IMR-90 (cell line): ENCODE measurements around the gene KIF21A. TPM values are rescaled to one million over a fixed set of nuclear protein-coding genes. Genes with fewer than 3 reads are reported as not detected.

Source experiments
- ATAC-seq: fragments of 200-7000 bp; cut with Tn5 transposase; 2 replicates; pipeline ENCODE4 v1.9.1; 2020; ENCODE audit warnings: low read depth, mild to moderate bottlenecking, moderate library complexity
- BruUV-seq: library from RNA; stranded (reverse); fragments of 400-500 nt; replicated peaks from 2 replicates; lab custom pipeline; 2021; lab: Mats Ljungman, UMichigan
- CTCF ChIA-PET: fragments of 300-600 bp; formaldehyde crosslinking; extraction: SDS; loops from one replicate; lab custom pipeline; 2021; ENCODE audit warnings: antibody characterized with exemption; lab: Yijun Ruan, JAX
- POLR2A ChIA-PET: fragments of 300-600 bp; sonication (Branson Sonifier 250); formaldehyde crosslinking; loops from one replicate; lab custom pipeline; 2022; ENCODE audit warnings: antibody characterized with exemption; ENCODE audit not compliant: unreplicated experiment; lab: Charles Lee
- DNase-seq: peaks from one replicate; pipeline ENCODE4 v3.0.0; 2013
- H2AFZ ChIP-seq: replicated peaks from 2 replicates; pipeline ENCODE3; 2013; ENCODE audit warnings: low read length, mild to moderate bottlenecking; ENCODE audit not compliant: poor library complexity
- H2AK5ac ChIP-seq: 2 replicates; pipeline ENCODE4 v1.6.1; 2013; ENCODE audit warnings: low read depth, low read length, inconsistent platforms
- H2AK9ac ChIP-seq: replicated peaks from 2 replicates; pipeline ENCODE3; 2013; ENCODE audit warnings: mild to moderate bottlenecking, low read depth, low read length, moderate library complexity; ENCODE audit not compliant: poor library complexity
- H2BK120ac ChIP-seq: 2 replicates; pipeline ENCODE4 v1.6.1; 2013; ENCODE audit warnings: low read depth, low read length, inconsistent platforms
- H2BK15ac ChIP-seq: 3 replicates; pipeline ENCODE4 v1.6.1; 2013; ENCODE audit warnings: low read depth, low read length, inconsistent platforms
- H2BK20ac ChIP-seq: 2 replicates; pipeline ENCODE4 v1.6.1; 2013; ENCODE audit warnings: low read depth, mild to moderate bottlenecking, inconsistent platforms, low read length, moderate library complexity
- H2BK5ac ChIP-seq: 2 replicates; pipeline ENCODE4 v1.6.1; 2013; ENCODE audit warnings: mild to moderate bottlenecking, low read depth, low read length, inconsistent platforms; ENCODE audit not compliant: poor library complexity, severe bottlenecking
- H3K14ac ChIP-seq: replicated peaks from 2 replicates; pipeline ENCODE4 v1.6.1; 2013; ENCODE audit warnings: low read depth, low read length, inconsistent platforms
- H3K18ac ChIP-seq: 2 replicates; pipeline ENCODE4 v1.6.1; 2013; ENCODE audit warnings: low read depth, low read length, control low read depth
- H3K23ac ChIP-seq: 2 replicates; pipeline ENCODE4 v1.6.1; 2013; ENCODE audit warnings: low read depth, low read length, inconsistent platforms
- H3K27ac ChIP-seq: 2 replicates; pipeline ENCODE4 v1.5.1; 2013; ENCODE audit warnings: mild to moderate bottlenecking, control low read depth, low read length; ENCODE audit not compliant: insufficient read depth
- H3K27me3 ChIP-seq: 2 replicates; pipeline ENCODE4 v1.6.1; 2013; ENCODE audit warnings: low read length; ENCODE audit not compliant: control insufficient read depth, insufficient read depth
- H3K36me3 ChIP-seq: 2 replicates; pipeline ENCODE4 v1.6.1; 2013; ENCODE audit warnings: low read length, mixed read lengths; ENCODE audit not compliant: control insufficient read depth, insufficient read depth
- H3K4ac ChIP-seq: 2 replicates; pipeline ENCODE4 v1.6.1; 2013; ENCODE audit warnings: low read depth, low read length, inconsistent platforms
- H3K4me1 ChIP-seq: 2 replicates; pipeline ENCODE4 v1.6.1; 2013; ENCODE audit warnings: low read length, mixed read lengths; ENCODE audit not compliant: control insufficient read depth, insufficient read depth
- H3K4me2 ChIP-seq: 2 replicates; pipeline ENCODE4 v1.6.1; 2013; ENCODE audit warnings: low read depth, mild to moderate bottlenecking, control low read depth, low read length, moderate library complexity
- H3K4me3 ChIP-seq: 2 replicates; pipeline ENCODE4 v1.5.1; 2013; ENCODE audit warnings: low read depth, mild to moderate bottlenecking, control low read depth, low read length, moderate library complexity; ENCODE audit not compliant: insufficient read depth
- H3K56ac ChIP-seq: 2 replicates; pipeline ENCODE4 v1.6.1; 2013; ENCODE audit warnings: low read length, inconsistent platforms; ENCODE audit not compliant: insufficient read depth; ENCODE audit errors: extremely low read depth
- H3K79me1 ChIP-seq, 2 experiments: 2 replicates each; pipeline ENCODE4 v1.6.1; 2013; ENCODE audit warnings: low read length in 2 of 2, inconsistent platforms in 1 of 2, low read depth in 1 of 2
- H3K9ac ChIP-seq: 2 replicates; pipeline ENCODE4 v1.6.1; 2013; ENCODE audit warnings: low read depth, low read length, control low read depth
- H3K9me1 ChIP-seq: 2 replicates; pipeline ENCODE4 v1.6.1; 2013; ENCODE audit warnings: low read length, inconsistent platforms; ENCODE audit not compliant: insufficient read depth
- H3K9me3 ChIP-seq: 2 replicates; pipeline ENCODE4 v1.6.1; 2013; ENCODE audit warnings: low read length; ENCODE audit not compliant: control insufficient read depth, insufficient read depth
- H4K20me1 ChIP-seq: 2 replicates; pipeline ENCODE4 v1.6.1; 2013; ENCODE audit warnings: low read length, inconsistent platforms; ENCODE audit not compliant: insufficient read depth
- H4K5ac ChIP-seq: 2 replicates; pipeline ENCODE4 v1.6.1; 2013; ENCODE audit warnings: mild to moderate bottlenecking, low read depth, low read length, control low read depth
- H4K8ac ChIP-seq, 2 experiments: 2 replicates each; pipeline ENCODE4 v1.6.1; 2013; ENCODE audit warnings: low read depth in 2 of 2, low read length in 2 of 2, control low read depth in 1 of 2, inconsistent platforms in 1 of 2
- H4K91ac ChIP-seq: 2 replicates; pipeline ENCODE4 v1.6.1; 2013; ENCODE audit warnings: low read depth, low read length, inconsistent platforms; ENCODE audit not compliant: insufficient read depth
- BHLHE40 ChIP-seq: fragments of 150-350 bp; IDR thresholded peaks from 2 replicates; pipeline ENCODE4 v1.6.1; 2016; ENCODE audit warnings: mild to moderate bottlenecking, low read depth, low read length
- CEBPB ChIP-seq: IDR thresholded peaks from 2 replicates; pipeline ENCODE4 v1.6.1; 2012; ENCODE audit warnings: low read depth, low read length, improper control_type of control experiment
- CHD1 ChIP-seq: IDR thresholded peaks from 2 replicates; pipeline ENCODE4 v1.6.1; 2012; ENCODE audit warnings: low read depth, low read length, improper control_type of control experiment
- MAFK ChIP-seq: IDR thresholded peaks from 2 replicates; pipeline ENCODE4 v1.6.1; 2012; ENCODE audit warnings: low read depth, low read length, improper control_type of control experiment
- MAZ ChIP-seq: IDR thresholded peaks from 2 replicates; pipeline ENCODE4 v1.6.1; 2012; ENCODE audit warnings: low read depth, mild to moderate bottlenecking, low read length, improper control_type of control experiment, moderate library complexity, borderline replicate concordance
- MXI1 ChIP-seq: IDR thresholded peaks from 2 replicates; pipeline ENCODE4 v1.6.1; 2012; ENCODE audit warnings: low read depth, mild to moderate bottlenecking, low read length, moderate library complexity, borderline replicate concordance
- RAD21 ChIP-seq: IDR thresholded peaks from 2 replicates; pipeline ENCODE4 v1.6.1; 2012; ENCODE audit warnings: low read length, improper control_type of control experiment
- RCOR1 ChIP-seq: IDR thresholded peaks from 2 replicates; pipeline ENCODE4 v1.6.1; 2012; ENCODE audit warnings: mild to moderate bottlenecking, low read length, improper control_type of control experiment; ENCODE audit not compliant: insufficient replicate concordance
- SMC3 ChIP-seq: fragments of 150-350 bp; IDR thresholded peaks from 2 replicates; pipeline ENCODE4 v1.6.1; 2016; ENCODE audit warnings: low read depth, mild to moderate bottlenecking, antibody characterized with exemption, low read length, moderate library complexity
- WGBS, 2 experiments: methylation state at CpG; one replicate each; pipeline versions ENCODE4 v1.1.5 to v1.1.7; 2013; ENCODE audit warnings: missing lambda C conversion rate in 2 of 2; ENCODE audit not compliant: insufficient read length in 1 of 2; ENCODE audit errors: extremely low coverage in 2 of 2; 5-methylcytosine and 5-hydroxymethylcytosine counted together
- dilution Hi-C: fragments of 300-500 bp; cut with HindIII; formaldehyde crosslinking; loops from one replicate; pipeline ENCODE4 v1.14.3; 2018; ENCODE audit warnings: low sequenced_read_pairs; ENCODE audit not compliant: unreplicated experiment
- in situ Hi-C: fragments of 300-500 bp; cut with MboI; formaldehyde crosslinking; loops from 3 replicates; pipeline ENCODE4 v1.14.3; 2019; ENCODE audit warnings: low sequenced_read_pairs, inconsistent platforms, mixed read lengths
- intact Hi-C: fragments of 100-400 bp; cut with micrococcal nuclease; formaldehyde crosslinking; loops from 2 replicates; pipeline ENCODE4 v1.10.0; 2022
- polyA plus RNA-seq, 3 experiments: library from polyadenylated mRNA; depleted of rRNA; stranded (reverse); fragments of >200 nt; gene quantifications; 2 replicates each; pipeline ENCODE4 v1.2.3, GENCODE V29; 2012; ENCODE audit warnings: low replicate concordance in 1 of 3
- total RNA-seq: library from RNA; depleted of rRNA; stranded (reverse); fragments of >200 nt; gene quantifications from 2 replicates; pipeline ENCODE4 v1.2.3, GENCODE V29; 2012
- TF ChIP-seq, protein P1 (sequence below): fragments of 150-350 bp; IDR thresholded peaks from 2 replicates; pipeline ENCODE4 v1.6.1; 2017; ENCODE audit warnings: mild to moderate bottlenecking, antibody characterized with exemption, low read length, low read depth
- TF ChIP-seq, protein P2 (sequence below): conservative IDR thresholded peaks from 2 replicates; pipeline ENCODE4 v1.5.1; 2012; ENCODE audit warnings: mild to moderate bottlenecking, low read depth, low read length, improper control_type of control experiment

The KIF21A gene
- total and polyA plus RNA-seq, 2 of the 4 experiments (the other 2 are of a cell fraction): 0.38 to 1.1 TPM

DNA sequence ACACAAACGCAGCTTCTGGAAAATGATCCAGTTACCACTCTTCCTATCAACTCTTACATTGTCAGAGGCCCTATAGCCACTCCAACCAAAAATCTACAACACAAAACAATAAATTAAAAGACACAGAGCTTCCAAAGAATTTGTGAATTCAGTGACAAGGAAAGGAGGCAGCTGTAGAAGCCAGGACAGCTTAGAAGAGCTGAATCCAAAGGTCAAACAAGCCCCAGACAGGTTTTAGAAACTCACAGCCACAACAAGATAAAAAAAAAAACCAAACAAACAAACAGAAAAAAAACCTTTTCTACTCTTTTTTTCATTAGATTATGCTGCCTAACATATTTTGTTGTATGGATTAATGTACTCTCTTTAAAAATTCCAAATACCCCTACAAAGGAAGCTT, 94.4 kb downstream of the KIF21A start:
- H3K9me3 ChIP-seq: no peaks in the 10 kb centered on the region
- no peak overlapping the region for H2AFZ ChIP-seq
- no peak for ATAC-seq
- no peak overlapping the region for H3K56ac ChIP-seq
- H3K9ac ChIP-seq: no peak overlapping the region
- DNase-seq: no peak
- no peak overlapping the region for H2BK15ac ChIP-seq
- no peak overlapping the region for H3K18ac ChIP-seq
- no peaks in the 10 kb centered on the region for H3K4me1 ChIP-seq
- no peak overlapping the region for H3K23ac ChIP-seq
- no peak overlapping the region for H3K27ac ChIP-seq
- no peak for TF ChIP-seq BHLHE40
- TF ChIP-seq, protein P1, sequence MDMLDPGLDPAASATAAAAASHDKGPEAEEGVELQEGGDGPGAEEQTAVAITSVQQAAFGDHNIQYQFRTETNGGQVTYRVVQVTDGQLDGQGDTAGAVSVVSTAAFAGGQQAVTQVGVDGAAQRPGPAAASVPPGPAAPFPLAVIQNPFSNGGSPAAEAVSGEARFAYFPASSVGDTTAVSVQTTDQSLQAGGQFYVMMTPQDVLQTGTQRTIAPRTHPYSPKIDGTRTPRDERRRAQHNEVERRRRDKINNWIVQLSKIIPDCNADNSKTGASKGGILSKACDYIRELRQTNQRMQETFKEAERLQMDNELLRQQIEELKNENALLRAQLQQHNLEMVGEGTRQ: no peak
- TF ChIP-seq CEBPB: no peak
- TF ChIP-seq CHD1: no peak
- TF ChIP-seq RAD21: no peak
- TF ChIP-seq SMC3: no peak
- TF ChIP-seq, protein P2, sequence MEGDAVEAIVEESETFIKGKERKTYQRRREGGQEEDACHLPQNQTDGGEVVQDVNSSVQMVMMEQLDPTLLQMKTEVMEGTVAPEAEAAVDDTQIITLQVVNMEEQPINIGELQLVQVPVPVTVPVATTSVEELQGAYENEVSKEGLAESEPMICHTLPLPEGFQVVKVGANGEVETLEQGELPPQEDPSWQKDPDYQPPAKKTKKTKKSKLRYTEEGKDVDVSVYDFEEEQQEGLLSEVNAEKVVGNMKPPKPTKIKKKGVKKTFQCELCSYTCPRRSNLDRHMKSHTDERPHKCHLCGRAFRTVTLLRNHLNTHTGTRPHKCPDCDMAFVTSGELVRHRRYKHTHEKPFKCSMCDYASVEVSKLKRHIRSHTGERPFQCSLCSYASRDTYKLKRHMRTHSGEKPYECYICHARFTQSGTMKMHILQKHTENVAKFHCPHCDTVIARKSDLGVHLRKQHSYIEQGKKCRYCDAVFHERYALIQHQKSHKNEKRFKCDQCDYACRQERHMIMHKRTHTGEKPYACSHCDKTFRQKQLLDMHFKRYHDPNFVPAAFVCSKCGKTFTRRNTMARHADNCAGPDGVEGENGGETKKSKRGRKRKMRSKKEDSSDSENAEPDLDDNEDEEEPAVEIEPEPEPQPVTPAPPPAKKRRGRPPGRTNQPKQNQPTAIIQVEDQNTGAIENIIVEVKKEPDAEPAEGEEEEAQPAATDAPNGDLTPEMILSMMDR: no peak
- TF ChIP-seq MXI1: no peak
- TF ChIP-seq RCOR1: no peak
- TF ChIP-seq MAFK: no peak
- no peak for TF ChIP-seq MAZ
- no peak overlapping the region for H2AK5ac ChIP-seq
- no peaks in the 10 kb centered on the region for H4K20me1 ChIP-seq
- ChIA-PET CTCF (no interaction called here), POLR2A (no interaction called here)
- no TSS peak for BruUV-seq
- no peak overlapping the region for H4K5ac ChIP-seq
- H2BK20ac ChIP-seq: no peak overlapping the region
- in situ Hi-C loops (no loop called here), dilution Hi-C loops (no loop called here), intact Hi-C loops (no loop called here)
- H3K4me3 ChIP-seq: no peak overlapping the region
- no peaks in the 10 kb centered on the region; the same call in 1 of the 2 replicates for H3K9me1 ChIP-seq
- no peak overlapping the region for H4K91ac ChIP-seq
- no peak overlapping the region for H3K14ac ChIP-seq
- no CpG with 5 or more reads among the region's 1 CpG for whole genome bisulfite sequencing, 2 experiments
- H3K27me3 ChIP-seq: no peaks in the 10 kb centered on the region
- H3K4me2 ChIP-seq: no peak overlapping the region
- no peak overlapping the region for H3K4ac ChIP-seq
- H4K8ac ChIP-seq: no peak overlapping the region
- H2BK120ac ChIP-seq: no peak overlapping the region
- H3K79me1 ChIP-seq: no peaks in the 10 kb centered on the region
- H2AK9ac ChIP-seq: no peak overlapping the region
- no peaks in the 10 kb centered on the region for H3K36me3 ChIP-seq
- no peak overlapping the region for H2BK5ac ChIP-seq
